22Rv1 (cell line): ENCODE results near the gene SKAP2.

Experiments used
- H3K27ac ChIP-seq: fragments of 450-650 bp; 2 replicates; pipeline ENCODE4 v1.5.1; 2017
- CTCF ChIP-seq: fragments of 450-650 bp; IDR thresholded peaks from 2 replicates; pipeline ENCODE4 v1.5.1; 2017; ENCODE audit warnings: mild to moderate bottlenecking
- ZFX ChIP-seq: fragments of 450-650 bp; IDR thresholded peaks from 2 replicates; pipeline ENCODE4 v1.6.1; 2017; ENCODE audit warnings: antibody characterized with exemption, borderline replicate concordance

The SKAP2 gene

GRCh38 chr7:26897928-26898327 is 33.5 kb upstream of the SKAP2 start:
- no peak for TF ChIP-seq ZFX
- TF ChIP-seq CTCF, result no peak
- H3K27ac ChIP-seq, result no peak overlapping the region

GRCh38 chr7:26891400-26892350 is 27.3 kb upstream of the SKAP2 start:
- no peak for TF ChIP-seq CTCF
- H3K27ac ChIP-seq, result no peak overlapping the region

GRCh38 chr7:26880852-26881251 is 16.5 kb upstream of the SKAP2 start:
- no peak for TF ChIP-seq CTCF
- TF ChIP-seq ZFX, result no peak

GRCh38 chr7:26879671-26880070 is 15.3 kb upstream of the SKAP2 start:
- H3K27ac ChIP-seq, result no peak overlapping the region
- TF ChIP-seq CTCF (no peak), ZFX (no peak)

More at GRCh38 chr7:26880852-26881251, 16.5 kb upstream of the SKAP2 start:
- no peak overlapping the region for H3K27ac ChIP-seq

- no peak for TF ChIP-seq ZFX
- TF ChIP-seq CTCF, result no peak
- no peak overlapping the region for H3K27ac ChIP-seq
Measured at GRCh38 chr7:26868841-26869495, 4.6 kb upstream of the SKAP2 start.

GRCh38 chr7:26865094-26865388 is 651 bp upstream of the SKAP2 start:
- H3K27ac ChIP-seq, result peak overlapping the region; percentile 97
- TF ChIP-seq CTCF (no peak), ZFX (no peak)
